Activated gamma-delta T cell treated with Interleukin-2 at 50 U/mL for 16 hours (primary cell): ENCODE data around the gene C8G.

ENCODE experiments used
- DNase-seq: peaks from one replicate; pipeline ENCODE4 v3.0.0-alpha.2; 2020

Gene C8G

DNA sequence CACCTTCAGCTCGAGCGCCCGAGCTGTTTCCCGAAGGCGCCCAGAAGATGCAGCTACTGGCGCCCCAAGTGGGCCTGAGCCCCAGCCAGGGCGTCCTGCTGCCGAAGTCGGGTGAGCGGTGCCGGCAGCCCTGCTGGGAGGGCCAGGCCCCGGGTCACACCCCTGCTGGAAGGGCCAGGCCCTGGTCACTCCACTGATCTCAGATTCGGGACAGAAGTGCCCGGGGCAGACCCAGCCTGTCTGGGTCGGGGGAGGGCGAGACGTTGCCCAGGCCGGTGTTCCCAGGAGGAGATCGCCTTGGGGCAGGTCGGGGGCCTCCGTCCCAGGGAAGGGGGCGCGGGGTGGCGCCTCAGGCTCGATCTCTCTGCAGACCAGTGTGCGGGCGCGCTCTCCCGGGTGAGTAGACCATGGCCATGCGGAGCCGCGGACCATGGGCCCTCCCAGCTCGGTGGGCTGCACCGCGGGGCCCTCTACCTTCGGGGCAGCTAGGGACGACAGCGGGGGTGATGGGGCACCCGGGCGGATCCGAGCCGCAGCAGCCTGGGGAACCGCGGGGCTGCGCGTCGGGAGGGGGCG is 40.1 kb downstream of the C8G start:
- no peak for DNase-seq

GRCh38 chr9:136985853-136986252 is 40.8 kb downstream of the C8G start:
- no peak for DNase-seq

DNA sequence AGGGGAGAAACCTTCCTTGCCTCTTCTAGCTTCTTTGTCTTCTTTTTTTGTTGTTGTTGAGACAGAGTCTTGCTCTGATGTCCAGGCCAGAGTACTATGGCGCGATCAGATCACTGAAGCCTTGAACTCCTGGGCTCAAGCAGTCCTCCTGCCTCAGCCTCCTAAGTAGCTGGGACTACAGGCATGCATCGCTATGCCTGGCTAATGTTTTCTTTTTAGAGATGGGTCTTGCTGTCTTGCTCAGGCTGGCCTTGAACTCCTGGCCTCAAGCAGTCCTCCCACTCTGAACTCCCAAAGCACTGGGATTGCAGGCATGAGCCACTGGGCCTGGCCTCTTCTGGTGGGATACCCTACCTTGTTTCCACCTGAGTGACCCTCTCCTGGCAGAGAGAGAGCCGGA is 43.8 kb downstream of the C8G start:
- no peak for DNase-seq

- DNase-seq = no peak
Observed at GRCh38 chr9:136990242-136990911, 45.3 kb downstream of the C8G start.

GRCh38 chr9:136991993-136992818 is 47.2 kb downstream of the C8G start, which contains the start of gene PAXX:
Gene PAXX (plus strand): TSS chr9:136992422. CDS start chr9:136992444, 22 bp downstream.
- peak; percentile 94 for DNase-seq

- DNase-seq = peak; percentile 65
Observed at GRCh38 chr9:136992819-136993369, 47.9 kb downstream of the C8G start.

GRCh38 chr9:136994180-136994887 is 49.3 kb downstream of the C8G start:
- DNase-seq = no peak

- no peak for DNase-seq
Observed at GRCh38 chr9:136994888-136995230, 49.8 kb downstream of the C8G start.

DNA sequence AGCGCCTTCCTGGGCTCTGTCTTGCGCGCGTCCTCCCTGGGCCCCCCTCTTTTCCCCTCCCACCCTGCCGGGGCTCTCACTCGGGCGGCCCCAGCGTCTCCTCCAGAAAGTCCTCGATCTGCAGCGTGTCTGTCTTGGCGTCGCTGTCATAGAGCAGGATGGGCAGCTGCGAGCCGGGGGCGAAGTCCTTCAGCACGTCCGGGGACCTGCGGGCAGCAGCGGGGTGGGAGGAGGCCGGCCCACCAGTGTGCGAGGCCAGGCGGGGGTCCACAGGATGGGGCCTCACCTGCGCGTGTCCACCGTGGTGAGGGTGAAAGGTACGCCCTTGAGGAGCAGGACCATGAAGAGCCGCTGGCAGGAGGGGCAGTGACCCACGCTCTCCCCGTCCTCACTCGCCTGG is 50.3 kb downstream of the C8G start:
- DNase-seq = no peak

DNA sequence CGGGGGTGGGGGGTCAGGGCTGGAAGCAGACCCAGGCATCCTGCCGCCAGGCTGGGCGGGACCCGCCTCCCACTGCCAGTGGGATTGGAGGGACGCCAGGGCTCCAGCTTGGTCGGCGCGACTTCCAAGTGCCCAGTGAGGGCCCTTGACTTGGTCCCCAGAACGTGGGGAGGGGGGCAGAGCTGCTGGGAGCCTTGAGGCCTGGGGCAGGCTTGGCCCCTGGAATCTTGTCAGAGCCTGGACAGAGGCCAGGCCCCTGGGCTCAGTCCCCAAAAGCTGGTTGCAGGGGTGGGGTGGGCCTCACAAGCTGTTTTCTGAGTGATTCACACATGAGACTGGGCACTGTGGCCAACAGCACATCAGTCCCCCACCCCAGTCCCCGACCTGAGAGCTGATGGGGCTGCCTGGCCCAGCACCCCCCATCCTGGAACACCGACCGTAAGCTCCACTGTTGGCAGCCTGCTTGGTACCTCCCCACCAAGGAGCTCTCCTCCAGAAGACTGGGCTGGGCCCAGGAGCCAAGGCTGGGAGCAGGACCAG is 50.8 kb downstream of the C8G start:
- DNase-seq = no peak
